Fibroblast of the conjunctiva (primary cell): ENCODE results near the gene SIRT6.
A peak's percentile ranks its signal among the peaks of the same experiment; 100 is the strongest.
"Not testable (repeated sequence)": the region's sequence is repeated elsewhere in the genome, so short reads cannot be mapped to it uniquely, and the experiment has no call there.

ENCODE experiments used
- DNase-seq: peaks from one replicate; pipeline ENCODE4 v3.0.0-alpha.2; 2010; ENCODE audit warnings: low read depth

Gene SIRT6

DNA sequence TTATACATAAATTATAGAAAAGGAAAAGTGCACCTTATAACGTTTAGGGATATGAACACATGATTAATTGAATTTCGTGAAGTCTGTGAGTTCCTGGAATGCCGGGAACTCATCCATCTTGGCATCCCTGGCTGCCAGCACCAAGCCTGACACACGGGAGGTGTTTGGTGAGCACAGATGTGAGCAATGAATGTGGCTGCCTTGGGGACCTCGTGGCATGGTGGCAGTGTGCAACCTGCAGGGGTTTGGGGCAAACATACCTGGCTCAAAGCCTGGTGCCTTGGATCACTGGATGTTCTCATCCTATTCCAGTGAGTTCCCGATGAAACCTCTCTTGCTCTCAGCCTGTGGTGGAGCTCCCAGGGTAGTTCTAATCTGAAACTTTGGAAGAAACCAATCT, 48.0 kb downstream of the SIRT6 start:
- no peak for DNase-seq

DNA sequence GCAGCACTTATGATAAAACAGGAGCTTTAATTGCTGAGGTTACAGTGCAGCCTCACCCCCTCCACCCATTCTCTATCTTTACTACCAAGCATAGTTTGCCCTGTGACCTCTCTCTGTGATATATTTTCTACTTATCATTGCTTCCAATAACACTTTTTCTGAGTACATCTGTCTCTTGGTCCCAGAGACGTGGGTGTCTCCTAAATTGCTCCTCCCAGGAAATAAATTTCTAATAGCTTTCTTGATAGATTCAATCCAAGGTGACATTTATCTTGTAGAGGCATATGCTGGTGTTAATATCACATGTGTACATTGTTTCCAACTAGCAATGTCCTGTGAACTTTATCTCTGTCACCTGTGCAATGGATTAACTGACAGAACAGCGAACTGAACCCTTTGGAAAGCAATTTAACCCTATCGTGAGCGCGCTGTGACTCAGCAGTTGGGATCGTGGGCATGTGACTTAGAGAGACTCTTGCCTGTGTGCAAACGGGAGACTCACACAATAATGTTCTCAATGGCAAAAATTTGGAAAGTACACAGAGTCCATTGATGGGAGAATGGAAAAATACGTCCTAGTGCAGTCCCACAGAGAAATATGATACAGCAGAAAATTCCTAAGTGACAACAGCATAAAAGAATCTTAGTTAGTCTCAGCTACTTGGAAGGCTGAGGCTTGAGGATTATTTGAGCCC, 51.5 kb downstream of the SIRT6 start:
- DNase-seq, result peak; percentile 26

DNA sequence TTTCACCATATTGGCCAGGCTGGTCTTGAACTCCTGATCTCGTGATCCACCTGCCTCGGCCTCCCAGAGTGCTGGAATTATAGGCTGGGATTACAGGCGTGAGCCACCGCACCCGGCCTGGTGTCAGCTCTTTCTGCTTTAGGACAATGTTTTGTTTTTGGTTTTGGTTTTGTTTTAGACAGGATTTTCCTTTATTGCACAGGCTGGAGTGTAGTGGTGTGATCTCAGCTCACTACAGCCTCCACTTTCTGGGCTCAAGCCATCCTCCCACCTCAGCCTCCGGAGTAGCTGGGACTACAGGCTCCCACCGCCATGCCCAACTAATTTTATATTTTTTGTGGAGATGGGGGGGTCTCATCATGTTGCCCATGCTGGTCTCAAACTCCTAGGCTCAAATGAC, 53.3 kb downstream of the SIRT6 start:
- not testable (repeated sequence) for DNase-seq

DNA sequence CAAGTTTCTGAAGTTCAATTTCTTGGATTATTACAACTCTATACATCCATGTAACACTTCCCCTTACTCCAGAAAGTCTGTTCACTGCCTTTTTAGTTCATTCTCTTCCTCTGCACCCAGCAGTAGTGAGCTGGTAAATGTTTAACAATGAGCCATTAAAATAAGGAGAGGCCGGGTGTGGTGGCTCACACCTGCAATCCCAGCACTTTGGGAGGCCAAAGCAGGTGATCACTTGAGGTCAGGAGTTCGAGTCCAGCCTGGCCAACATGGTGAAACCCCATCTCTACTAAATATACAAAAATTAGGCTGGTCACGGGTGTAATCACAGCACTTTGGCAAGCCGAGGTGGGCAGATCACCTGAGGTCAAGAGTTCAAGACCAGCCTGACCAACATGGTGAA, 55.0 kb downstream of the SIRT6 start:
- not testable (repeated sequence) for DNase-seq

DNA sequence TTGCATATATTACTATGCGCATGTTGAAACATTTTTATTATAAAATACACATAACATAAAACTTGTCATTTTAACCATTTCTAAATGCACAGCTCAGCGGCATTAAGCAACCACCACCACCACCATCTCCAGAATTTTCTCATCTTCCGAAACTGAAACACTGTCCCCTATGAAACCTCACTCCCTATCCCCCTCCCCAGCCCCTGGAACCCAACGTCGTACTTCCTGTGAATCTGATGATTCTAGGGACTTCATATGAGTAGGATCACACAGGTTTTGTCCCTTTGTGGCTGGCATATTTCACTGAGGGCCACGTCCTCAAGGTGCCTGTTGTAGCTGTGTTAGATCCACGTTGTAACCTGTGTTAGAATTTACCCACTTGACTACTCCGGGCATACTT, 57.7 kb downstream of the SIRT6 start:
- DNase-seq, result no peak
